ENCODE measurements around the gene CELF6.

DNA sequence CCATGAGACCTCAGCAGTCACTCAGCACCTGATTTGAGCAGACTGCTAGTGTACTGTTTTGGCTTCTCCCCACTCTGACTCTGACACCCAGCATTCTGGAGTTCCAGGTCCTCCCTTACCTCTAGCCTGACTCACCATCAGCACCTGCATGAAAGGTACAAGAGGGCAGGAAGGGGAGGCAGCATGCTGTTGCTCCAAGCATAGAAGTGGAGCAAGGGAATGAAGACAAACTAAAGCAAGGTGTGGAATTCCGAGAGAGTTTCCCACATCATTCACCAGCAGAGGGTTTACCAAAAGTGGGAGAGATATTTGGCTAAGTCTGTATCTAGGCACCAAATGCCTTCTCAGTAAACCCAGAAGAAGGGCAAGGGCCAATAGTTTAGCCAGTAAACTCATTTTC, 34.5 kb upstream of the CELF6 start:
- TF ChIP-seq POLR2A (IDR thresholded peaks at IDR 0.05): no peak
- TF ChIP-seq, protein P1, sequence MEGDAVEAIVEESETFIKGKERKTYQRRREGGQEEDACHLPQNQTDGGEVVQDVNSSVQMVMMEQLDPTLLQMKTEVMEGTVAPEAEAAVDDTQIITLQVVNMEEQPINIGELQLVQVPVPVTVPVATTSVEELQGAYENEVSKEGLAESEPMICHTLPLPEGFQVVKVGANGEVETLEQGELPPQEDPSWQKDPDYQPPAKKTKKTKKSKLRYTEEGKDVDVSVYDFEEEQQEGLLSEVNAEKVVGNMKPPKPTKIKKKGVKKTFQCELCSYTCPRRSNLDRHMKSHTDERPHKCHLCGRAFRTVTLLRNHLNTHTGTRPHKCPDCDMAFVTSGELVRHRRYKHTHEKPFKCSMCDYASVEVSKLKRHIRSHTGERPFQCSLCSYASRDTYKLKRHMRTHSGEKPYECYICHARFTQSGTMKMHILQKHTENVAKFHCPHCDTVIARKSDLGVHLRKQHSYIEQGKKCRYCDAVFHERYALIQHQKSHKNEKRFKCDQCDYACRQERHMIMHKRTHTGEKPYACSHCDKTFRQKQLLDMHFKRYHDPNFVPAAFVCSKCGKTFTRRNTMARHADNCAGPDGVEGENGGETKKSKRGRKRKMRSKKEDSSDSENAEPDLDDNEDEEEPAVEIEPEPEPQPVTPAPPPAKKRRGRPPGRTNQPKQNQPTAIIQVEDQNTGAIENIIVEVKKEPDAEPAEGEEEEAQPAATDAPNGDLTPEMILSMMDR (IDR thresholded peaks at IDR 0.05): no peak

All from esophagus squamous epithelium (tissue), 4 donors.